CD4-positive, CD25-positive, alpha-beta regulatory T cell (primary cell): ENCODE results near the gene MALT1. TPM values are rescaled to one million over a fixed set of nuclear protein-coding genes. Genes with fewer than 3 reads are reported as not detected.

Source experiments
- ATAC-seq, 2 donors: fragments of 150-1000 bp; cut with Tn5 transposase; one replicate each; pipeline ENCODE4 v1.10.0; 2021; ENCODE audit warnings: low read depth in 2 of 2, moderate number of reproducible peaks in 2 of 2, moderate library complexity in 1 of 2
- DNase-seq, 3 donors: peaks; one replicate each; pipeline versions ENCODE4 v3.0.0 to v3.0.0-alpha.2; 2012 to 2022; ENCODE audit warnings: mixed read lengths in 1 of 3
- H3K27ac ChIP-seq: one replicate; pipeline ENCODE4 v1.7.0; 2013; ENCODE audit warnings: mild to moderate bottlenecking, low read length; ENCODE audit not compliant: insufficient read depth, poor library complexity, severe bottlenecking
- H3K27me3 ChIP-seq: one replicate; pipeline ENCODE4 v1.7.0; 2013; ENCODE audit warnings: low read length; ENCODE audit not compliant: control insufficient read depth, insufficient read depth
- H3K36me3 ChIP-seq: one replicate; pipeline ENCODE4 v1.7.0; 2013; ENCODE audit warnings: mild to moderate bottlenecking, low read length, moderate library complexity; ENCODE audit not compliant: control insufficient read depth, insufficient read depth
- H3K4me1 ChIP-seq: 2 replicates; pipeline ENCODE4 v1.7.0; 2013; ENCODE audit warnings: mild to moderate bottlenecking, low read length; ENCODE audit not compliant: insufficient read depth, control insufficient read depth, poor library complexity, severe bottlenecking
- H3K4me3 ChIP-seq: one replicate; pipeline ENCODE4 v1.7.0; 2013; ENCODE audit warnings: low read depth, mild to moderate bottlenecking, low read length, moderate library complexity
- H3K9me3 ChIP-seq, 2 experiments: 1 replicate in 1 of 2; 2 replicates in 1 of 2; pipeline ENCODE4 v1.7.0; 2013; ENCODE audit warnings: low read length in 2 of 2, mild to moderate bottlenecking in 1 of 2, moderate library complexity in 1 of 2; ENCODE audit not compliant: control insufficient read depth in 2 of 2
- H3K27ac Mint-ChIP-seq, 3 donors: one replicate each; pipeline ENCODE4 v1.8.0; 2020 to 2022; ENCODE audit warnings: mild to moderate bottlenecking in 3 of 3, mixed read lengths in 3 of 3, moderate library complexity in 2 of 3
- H3K27me3 Mint-ChIP-seq: one replicate; pipeline ENCODE4 v1.8.0; 2022; ENCODE audit warnings: mild to moderate bottlenecking, mixed read lengths
- H3K36me3 Mint-ChIP-seq: one replicate; pipeline ENCODE4 v1.8.0; 2020; ENCODE audit warnings: mixed read lengths
- H3K4me1 Mint-ChIP-seq, 4 donors: one replicate each; pipeline ENCODE4 v1.8.0; 2020 to 2022; ENCODE audit warnings: mixed read lengths in 4 of 4, mild to moderate bottlenecking in 1 of 4
- H3K4me3 Mint-ChIP-seq, 4 donors: one replicate each; pipeline ENCODE4 v1.8.0; 2020 to 2022; ENCODE audit warnings: mild to moderate bottlenecking in 4 of 4, mixed read lengths in 4 of 4, moderate library complexity in 3 of 4
- H3K9me3 Mint-ChIP-seq, 7 donors: one replicate each; pipeline ENCODE4 v1.8.0; 2020 to 2022; ENCODE audit warnings: mixed read lengths in 7 of 7, mild to moderate bottlenecking in 3 of 7, moderate library complexity in 2 of 7
- polyA plus RNA-seq, 4 donors: library from polyadenylated mRNA; unstranded; fragments of 300-500 nt; fragmentation: Illumina TruSeq; gene quantifications; one replicate each; pipeline ENCODE4 v1.2.3, GENCODE V29; 2021
- total RNA-seq: library from RNA; stranded (reverse); gene quantifications from one replicate; pipeline ENCODE4 v1.2.3, GENCODE V29; 2022

Gene MALT1
- total and polyA plus RNA-seq, 5 donors from 2014 or later: 39.4 to 99.0 (median 47.4) TPM

DNA sequence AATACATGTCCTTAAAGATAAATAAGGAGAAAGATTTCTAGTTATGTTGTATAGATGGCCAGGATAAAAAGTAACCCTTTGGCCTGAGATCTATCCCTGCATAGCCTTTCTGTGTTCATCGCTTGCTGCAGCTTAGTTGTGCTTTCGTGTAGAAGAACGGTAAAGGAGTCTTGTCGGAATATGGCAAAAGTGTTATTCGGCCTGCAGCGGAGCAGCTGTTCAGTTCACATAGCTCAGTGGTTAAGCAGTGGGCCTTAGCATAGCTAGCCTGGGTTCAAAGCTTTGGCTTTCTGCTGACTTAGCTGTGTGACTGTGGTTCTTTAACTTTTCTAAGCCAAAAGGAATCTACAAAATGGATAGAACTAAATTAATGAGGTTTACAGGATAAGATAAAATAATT is 55.4 kb downstream of the MALT1 start:
- Mint-ChIP-seq H3K36me3 (peaks cover 48% of the 10 kb centered on the region), H3K27ac (peak overlapping the region in 2 of 3 donors; percentile 33 to 77), H3K27me3 (no peaks in the 10 kb centered on the region), H3K9me3 (no peaks in the 10 kb centered on the region), H3K4me3 (no peak overlapping the region), H3K4me1 (peaks cover 10 to 28% (median 18%) of the 10 kb centered on the region in 4 donors)
- Histone ChIP-seq H3K27ac (no peak overlapping the region), H3K4me1 (peaks cover 13% of the 10 kb centered on the region), H3K36me3 (peaks cover 38% of the 10 kb centered on the region), H3K27me3 (no peaks in the 10 kb centered on the region), H3K4me3 (no peak overlapping the region), H3K9me3 (no peaks in the 10 kb centered on the region)
- DNase-seq (no peak), ATAC-seq (no peak)

DNA sequence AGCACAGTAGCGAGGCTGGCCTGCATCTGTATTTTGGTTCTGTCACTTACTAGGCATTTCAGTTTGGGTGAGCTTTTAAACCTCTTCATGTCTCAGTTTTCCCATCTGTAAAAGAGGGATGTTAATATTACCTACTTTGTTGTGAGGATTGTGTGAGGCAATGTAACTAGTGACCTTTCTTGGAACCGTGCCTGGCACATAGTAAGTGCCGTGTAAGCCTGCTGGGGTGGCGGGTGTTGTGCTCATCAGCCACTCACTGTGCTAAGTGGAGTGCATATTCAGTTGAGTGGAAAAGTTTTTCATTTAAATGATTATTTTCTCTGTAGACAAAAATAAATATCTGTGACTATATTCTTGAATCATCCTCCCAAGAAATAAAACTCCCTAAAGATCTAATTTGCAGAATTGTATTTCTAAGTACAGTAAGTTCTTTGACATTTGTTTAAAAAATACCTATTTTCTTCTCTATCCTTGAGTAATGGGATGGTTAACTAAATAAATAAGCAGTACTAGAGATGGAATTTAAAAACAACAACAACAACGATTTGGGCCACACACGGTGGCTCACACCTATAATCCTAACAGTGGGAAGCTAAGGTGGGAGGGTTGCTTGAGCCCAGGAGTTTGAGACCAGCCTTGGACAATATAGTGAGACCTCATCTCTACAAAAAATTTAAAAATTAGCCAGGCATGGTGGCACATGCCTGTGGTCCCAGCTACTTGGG is 56.7 kb downstream of the MALT1 start:
- Histone ChIP-seq H3K27ac (no peak overlapping the region), H3K27me3 (no peaks in the 10 kb centered on the region), H3K9me3 (no peaks in the 10 kb centered on the region), H3K36me3 (peaks cover 37% of the 10 kb centered on the region), H3K4me3 (no peak overlapping the region), H3K4me1 (peaks cover 4% of the 10 kb centered on the region)
- DNase-seq: no peak
- no peaks in the 10 kb centered on the region for H3K27me3 Mint-ChIP-seq
- H3K27ac Mint-ChIP-seq: no peak overlapping the region
- ATAC-seq: no peak
- peaks cover 47% of the 10 kb centered on the region for H3K36me3 Mint-ChIP-seq
- peaks cover 10 to 22% (median 16%) of the 10 kb centered on the region in 4 donors for H3K4me1 Mint-ChIP-seq
- H3K4me3 Mint-ChIP-seq: no peak overlapping the region
- no peaks in the 10 kb centered on the region for H3K9me3 Mint-ChIP-seq

DNA sequence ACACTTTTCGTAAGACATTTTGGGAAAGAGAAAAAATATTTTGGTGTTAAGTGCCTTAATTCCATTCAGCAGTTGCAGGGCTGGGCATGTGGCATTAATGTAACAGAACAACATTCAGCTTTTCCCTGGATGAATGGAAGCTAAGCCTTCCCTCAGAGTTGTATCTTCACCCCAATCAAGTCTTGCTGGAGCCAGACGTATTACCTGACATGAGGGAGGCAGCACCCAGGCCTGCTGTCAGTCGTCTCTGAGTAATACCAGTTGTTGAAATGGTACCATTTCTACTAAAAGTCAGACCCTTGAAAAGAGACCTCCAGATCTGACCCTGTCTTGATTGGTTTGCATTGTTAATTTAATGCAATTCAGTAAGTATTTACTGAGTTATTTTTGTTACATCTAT is 57.5 kb downstream of the MALT1 start:
- Histone ChIP-seq H3K9me3 (no peaks in the 10 kb centered on the region), H3K36me3 (peaks cover 40% of the 10 kb centered on the region), H3K27me3 (no peaks in the 10 kb centered on the region), H3K27ac (no peak overlapping the region), H3K4me3 (no peak overlapping the region), H3K4me1 (no peaks in the 10 kb centered on the region)
- no peaks in the 10 kb centered on the region for H3K9me3 Mint-ChIP-seq
- H3K4me3 Mint-ChIP-seq: no peak overlapping the region
- peaks cover 7 to 16% (median 11%) of the 10 kb centered on the region in 4 donors for H3K4me1 Mint-ChIP-seq
- peaks cover 47% of the 10 kb centered on the region for H3K36me3 Mint-ChIP-seq
- no peak for ATAC-seq
- no peaks in the 10 kb centered on the region for H3K27me3 Mint-ChIP-seq
- no peak for DNase-seq
- H3K27ac Mint-ChIP-seq: peak overlapping the region in 1 of 3 donors; percentile 52

- Mint-ChIP-seq H3K9me3 (no peaks in the 10 kb centered on the region), H3K4me1 (peaks cover 7 to 13% (median 11%) of the 10 kb centered on the region in 4 donors), H3K27ac (no peak overlapping the region), H3K4me3 (no peak overlapping the region), H3K36me3 (peaks cover 59% of the 10 kb centered on the region), H3K27me3 (no peaks in the 10 kb centered on the region)
- no peaks in the 10 kb centered on the region for H3K9me3 ChIP-seq
- ATAC-seq: no peak
- no peak for DNase-seq
- no peaks in the 10 kb centered on the region for H3K27me3 ChIP-seq
- peaks cover 51% of the 10 kb centered on the region for H3K36me3 ChIP-seq
- H3K27ac ChIP-seq: no peak overlapping the region
- H3K4me1 ChIP-seq: no peaks in the 10 kb centered on the region
- no peak overlapping the region for H3K4me3 ChIP-seq
Measured at GRCh38 chr18:58730618-58731017, 59.4 kb downstream of the MALT1 start.

GRCh38 chr18:58732471-58732870 is 61.2 kb downstream of the MALT1 start:
- no peaks in the 10 kb centered on the region for H3K27me3 ChIP-seq
- Mint-ChIP-seq H3K4me1 (peaks cover 7 to 12% (median 10%) of the 10 kb centered on the region in 4 donors), H3K4me3 (no peak overlapping the region), H3K36me3 (peaks cover 64% of the 10 kb centered on the region), H3K27ac (no peak overlapping the region), H3K9me3 (no peaks in the 10 kb centered on the region), H3K27me3 (no peaks in the 10 kb centered on the region)
- H3K4me3 ChIP-seq: no peak overlapping the region
- ATAC-seq (no peak), DNase-seq (no peak)
- no peak overlapping the region for H3K27ac ChIP-seq
- peaks cover 59% of the 10 kb centered on the region for H3K36me3 ChIP-seq
- H3K4me1 ChIP-seq: no peaks in the 10 kb centered on the region
- no peaks in the 10 kb centered on the region for H3K9me3 ChIP-seq

- ATAC-seq (no peak), DNase-seq (no peak)
- no peak overlapping the region for H3K4me3 Mint-ChIP-seq
- Histone ChIP-seq H3K4me1 (no peaks in the 10 kb centered on the region), H3K27me3 (no peaks in the 10 kb centered on the region), H3K36me3 (peaks cover 72% of the 10 kb centered on the region), H3K4me3 (no peak overlapping the region), H3K9me3 (no peaks in the 10 kb centered on the region), H3K27ac (no peak overlapping the region)
- H3K36me3 Mint-ChIP-seq: peaks cover 68% of the 10 kb centered on the region
- H3K27ac Mint-ChIP-seq: no peak overlapping the region
- H3K27me3 Mint-ChIP-seq: no peaks in the 10 kb centered on the region
- no peaks in the 10 kb centered on the region for H3K9me3 Mint-ChIP-seq
- H3K4me1 Mint-ChIP-seq: peaks cover 7 to 16% (median 11%) of the 10 kb centered on the region in 4 donors
Measured at GRCh38 chr18:58733866-58734265, 62.6 kb downstream of the MALT1 start.

GRCh38 chr18:58738322-58738721 is 67.1 kb downstream of the MALT1 start:
- DNase-seq (no peak), ATAC-seq (no peak)
- H3K4me3 Mint-ChIP-seq: no peak overlapping the region
- no peaks in the 10 kb centered on the region for H3K27me3 ChIP-seq
- H3K4me1 Mint-ChIP-seq: peaks cover 0 to 9% (median 9%) of the 10 kb centered on the region in 4 donors
- peaks cover 58% of the 10 kb centered on the region for H3K36me3 Mint-ChIP-seq
- no peaks in the 10 kb centered on the region for H3K9me3 ChIP-seq
- H3K9me3 Mint-ChIP-seq: no peaks in the 10 kb centered on the region
- H3K27ac ChIP-seq: no peak overlapping the region
- no peak overlapping the region for H3K4me3 ChIP-seq
- H3K36me3 ChIP-seq: peaks cover 73% of the 10 kb centered on the region
- H3K27me3 Mint-ChIP-seq: no peaks in the 10 kb centered on the region
- no peaks in the 10 kb centered on the region for H3K4me1 ChIP-seq
- H3K27ac Mint-ChIP-seq: no peak overlapping the region

GRCh38 chr18:58745914-58746313 is 74.6 kb downstream of the MALT1 start:
- Histone ChIP-seq H3K27ac (no peak overlapping the region), H3K4me1 (no peaks in the 10 kb centered on the region), H3K4me3 (no peak overlapping the region), H3K27me3 (no peaks in the 10 kb centered on the region), H3K36me3 (peaks cover 81% of the 10 kb centered on the region), H3K9me3 (peaks cover 24 to 25% of the 10 kb centered on the region in 2 experiments)
- Mint-ChIP-seq H3K4me3 (no peak overlapping the region), H3K9me3 (peaks cover 2 to 22% (median 4%) of the 10 kb centered on the region in 7 donors), H3K27me3 (no peaks in the 10 kb centered on the region), H3K4me1 (peaks cover 0 to under 1% (median under 1%) of the 10 kb centered on the region in 4 donors), H3K27ac (no peak overlapping the region), H3K36me3 (peaks cover 70% of the 10 kb centered on the region)
- no peak for DNase-seq
- ATAC-seq: no peak
